Measurements from ENCODE around the gene ANKIB1. TPM values are rescaled to one million over a fixed set of nuclear protein-coding genes. Genes with fewer than 3 reads are reported as not detected.

ANKIB1 gene, protein sequence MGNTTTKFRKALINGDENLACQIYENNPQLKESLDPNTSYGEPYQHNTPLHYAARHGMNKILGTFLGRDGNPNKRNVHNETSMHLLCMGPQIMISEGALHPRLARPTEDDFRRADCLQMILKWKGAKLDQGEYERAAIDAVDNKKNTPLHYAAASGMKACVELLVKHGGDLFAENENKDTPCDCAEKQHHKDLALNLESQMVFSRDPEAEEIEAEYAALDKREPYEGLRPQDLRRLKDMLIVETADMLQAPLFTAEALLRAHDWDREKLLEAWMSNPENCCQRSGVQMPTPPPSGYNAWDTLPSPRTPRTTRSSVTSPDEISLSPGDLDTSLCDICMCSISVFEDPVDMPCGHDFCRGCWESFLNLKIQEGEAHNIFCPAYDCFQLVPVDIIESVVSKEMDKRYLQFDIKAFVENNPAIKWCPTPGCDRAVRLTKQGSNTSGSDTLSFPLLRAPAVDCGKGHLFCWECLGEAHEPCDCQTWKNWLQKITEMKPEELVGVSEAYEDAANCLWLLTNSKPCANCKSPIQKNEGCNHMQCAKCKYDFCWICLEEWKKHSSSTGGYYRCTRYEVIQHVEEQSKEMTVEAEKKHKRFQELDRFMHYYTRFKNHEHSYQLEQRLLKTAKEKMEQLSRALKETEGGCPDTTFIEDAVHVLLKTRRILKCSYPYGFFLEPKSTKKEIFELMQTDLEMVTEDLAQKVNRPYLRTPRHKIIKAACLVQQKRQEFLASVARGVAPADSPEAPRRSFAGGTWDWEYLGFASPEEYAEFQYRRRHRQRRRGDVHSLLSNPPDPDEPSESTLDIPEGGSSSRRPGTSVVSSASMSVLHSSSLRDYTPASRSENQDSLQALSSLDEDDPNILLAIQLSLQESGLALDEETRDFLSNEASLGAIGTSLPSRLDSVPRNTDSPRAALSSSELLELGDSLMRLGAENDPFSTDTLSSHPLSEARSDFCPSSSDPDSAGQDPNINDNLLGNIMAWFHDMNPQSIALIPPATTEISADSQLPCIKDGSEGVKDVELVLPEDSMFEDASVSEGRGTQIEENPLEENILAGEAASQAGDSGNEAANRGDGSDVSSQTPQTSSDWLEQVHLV
- 52.1 and 54.3 TPM in 2 replicates for total RNA-seq (ENCODE audit: low replicate concordance)

DNA sequence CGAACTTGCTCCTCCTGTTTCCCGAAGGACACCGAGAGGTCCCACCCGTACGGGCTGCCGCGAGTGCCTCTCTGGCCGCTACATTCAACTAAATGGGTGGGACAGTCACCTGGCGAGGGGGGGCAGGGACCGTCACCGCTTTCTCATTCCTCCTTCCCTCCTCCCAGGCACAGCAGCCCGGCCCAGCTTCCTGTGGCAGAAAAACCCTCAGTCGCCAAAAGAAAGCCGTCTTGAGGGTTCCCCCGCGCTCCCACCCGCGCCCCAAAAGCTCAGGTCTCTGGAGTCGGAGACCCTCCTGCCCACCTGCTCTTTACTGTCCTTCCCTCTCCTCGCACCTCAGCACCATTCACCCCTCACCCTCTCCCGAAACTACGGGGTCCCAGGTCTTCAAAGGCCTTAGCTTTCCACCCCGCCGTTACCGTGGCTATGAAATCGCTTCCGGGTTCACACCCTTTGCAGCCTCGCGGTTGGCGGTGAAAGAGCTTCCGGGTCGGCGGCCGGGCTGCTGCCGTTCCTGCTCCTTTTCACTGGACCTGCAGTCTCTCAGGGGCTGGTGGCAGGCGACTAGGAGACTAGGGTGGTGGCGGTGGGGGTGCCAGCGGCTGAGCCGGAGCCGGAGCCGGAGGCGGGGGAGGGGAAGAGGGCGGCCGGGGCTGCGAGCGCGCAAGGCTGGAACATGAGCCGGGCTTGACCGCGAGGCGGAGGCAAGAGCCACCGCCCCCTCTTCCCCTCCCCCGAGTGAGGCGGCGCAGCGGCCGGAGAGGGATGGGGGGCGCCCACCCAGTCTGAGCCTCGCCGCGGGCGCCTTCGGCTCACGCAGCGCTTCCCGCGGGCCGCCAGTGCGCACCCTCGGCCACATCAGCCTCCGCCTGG, at the start of gene ANKIB1, which contains the start of gene KRIT1:
ANKIB1 (plus strand) TSS at position 488 of the 873 bp plus-strand sequence. CDS start 49,005 bp downstream, outside the sequence.
KRIT1 (minus strand) TSS at position 428 of the 873 bp plus-strand sequence. CDS start 3,779 bp downstream, outside the sequence.

DNA sequence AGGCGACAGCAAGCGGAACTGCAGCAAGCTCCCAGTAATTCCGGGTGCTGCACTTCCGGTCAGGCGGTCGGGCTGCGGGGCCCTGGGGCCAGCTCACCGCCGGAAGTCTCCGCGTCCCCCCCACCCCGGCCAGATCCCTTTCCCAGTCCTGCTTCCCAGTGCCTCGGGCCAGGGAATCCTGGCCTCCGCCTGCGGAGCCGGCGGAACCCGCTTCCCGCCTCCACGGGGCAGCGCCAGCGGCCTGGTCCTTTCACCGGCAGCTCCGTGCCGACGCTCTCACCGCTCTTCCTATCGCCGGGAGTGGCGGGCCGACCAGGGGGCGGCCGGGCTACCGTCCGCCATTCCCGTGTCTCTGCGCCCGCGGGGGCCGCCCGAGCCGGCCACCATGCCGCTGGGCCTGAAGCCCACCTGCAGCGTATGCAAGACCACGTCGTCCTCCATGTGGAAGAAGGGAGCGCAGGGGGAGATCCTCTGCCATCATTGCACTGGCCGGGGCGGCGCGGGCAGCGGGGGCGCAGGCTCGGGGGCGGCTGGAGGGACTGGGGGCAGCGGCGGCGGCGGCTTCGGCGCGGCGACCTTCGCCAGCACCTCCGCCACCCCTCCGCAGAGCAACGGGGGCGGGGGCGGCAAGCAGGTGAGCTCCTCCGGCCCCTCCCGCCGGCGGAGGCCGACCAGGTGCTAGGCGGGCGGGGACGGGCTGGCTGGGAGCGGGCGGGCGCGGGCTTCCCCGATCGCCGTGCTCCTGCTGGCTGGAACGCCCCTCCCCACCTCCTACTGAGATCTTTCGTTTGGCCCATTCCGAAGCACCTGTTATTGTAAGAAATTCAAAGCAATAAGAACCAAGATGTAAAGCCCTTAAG, 201.8 kb downstream of the ANKIB1 start, which contains the start of gene GATAD1:
GATAD1 (plus strand) TSS at position 138 of the 860 bp plus-strand sequence; CDS start at position 386, 248 bp downstream.

Other genes starting within 250 kb of the ANKIB1 start
- 83.8 and 155 TPM in 2 replicates for gene CYP51A1, start 111.5 kb upstream of the ANKIB1 start, total RNA-seq (ENCODE audit: low replicate concordance)
- gene LRRD1, start 66.8 kb upstream of the ANKIB1 start, total RNA-seq (ENCODE audit: low replicate concordance) = under 0.01 TPM in 1 of 2 replicates, not detected in the other
- gene KRIT1, start 60 bp upstream of the ANKIB1 start, total RNA-seq (ENCODE audit: low replicate concordance) = 23.4 and 27.9 TPM in 2 replicates
- gene GATAD1, start 201.5 kb downstream of the ANKIB1 start, total RNA-seq (ENCODE audit: low replicate concordance) = 13.0 and 16.5 TPM in 2 replicates
- gene ERVW-1, start 232.0 kb downstream of the ANKIB1 start, total RNA-seq (ENCODE audit: low replicate concordance) = not detected in 2 replicates

Measured in smooth muscle cell of the coronary artery (primary cell).